Small intestine (tissue), 7 donors: ENCODE results near the gene WDR91. TPM values are rescaled to one million over a fixed set of nuclear protein-coding genes. Genes with fewer than 3 reads are reported as not detected.

Experiments
- DNase-seq, 2 donors: peaks; one replicate each; pipeline versions ENCODE4 v3.0.0 to v3.0.0-alpha.2; 2013
- FAIRE-seq: peaks from 2 replicates; lab custom pipeline; 2012; peaks lifted over from hg19 to GRCh38; lab: Jason Lieb, UNC
- H3K27ac ChIP-seq, 3 donors: one replicate each; pipeline ENCODE4 v1.5.1; 2013; ENCODE audit warnings: low read length in 2 of 3, mild to moderate bottlenecking in 2 of 3, control low read depth in 1 of 3, inconsistent platforms in 1 of 3, low read depth in 1 of 3, moderate library complexity in 1 of 3
- H3K27me3 ChIP-seq, 3 donors: one replicate each; pipeline ENCODE4 v1.6.1; 2013; ENCODE audit warnings: low read length in 3 of 3, inconsistent platforms in 1 of 3; ENCODE audit not compliant: control insufficient read depth in 3 of 3, insufficient read depth in 3 of 3
- H3K36me3 ChIP-seq, 3 donors: one replicate each; pipeline ENCODE4 v1.6.1; 2013; ENCODE audit warnings: low read length in 3 of 3, inconsistent platforms in 1 of 3, low read depth in 1 of 3, mild to moderate bottlenecking in 1 of 3, moderate library complexity in 1 of 3; ENCODE audit not compliant: control insufficient read depth in 3 of 3, insufficient read depth in 2 of 3
- H3K4me1 ChIP-seq, 3 donors: one replicate each; pipeline ENCODE4 v1.6.1; 2013; ENCODE audit warnings: low read length in 2 of 3, inconsistent platforms in 1 of 3, low read depth in 1 of 3, mild to moderate bottlenecking in 1 of 3, moderate library complexity in 1 of 3; ENCODE audit not compliant: control insufficient read depth in 3 of 3, insufficient read depth in 2 of 3
- H3K4me3 ChIP-seq, 3 donors: one replicate each; pipeline ENCODE4 v1.5.1; 2013; ENCODE audit warnings: low read length in 3 of 3, control low read depth in 1 of 3, inconsistent platforms in 1 of 3, low read depth in 1 of 3, mild to moderate bottlenecking in 1 of 3, moderate library complexity in 1 of 3
- H3K9me3 ChIP-seq, 2 donors: one replicate each; pipeline ENCODE4 v1.6.1; 2013; ENCODE audit warnings: low read depth in 1 of 2, low read length in 1 of 2; ENCODE audit not compliant: control insufficient read depth in 2 of 2, insufficient read depth in 1 of 2
- WGBS, 3 donors: extraction: QIAGEN DNeasy Blood & Tissue Kit; methylation state at CpG; one replicate each; pipeline ENCODE4 v1.1.7; 2013; 5-methylcytosine and 5-hydroxymethylcytosine counted together
- polyA plus RNA-seq, 4 donors: library from polyadenylated mRNA; stranded (reverse) in 3 of 4; unstranded in 1 of 4; fragments of 200-250 nt in 3 of 4; fragments of 120-200 nt in 1 of 4; gene quantifications; one replicate each; pipeline versions ENCODE4 v1.2.1 to v1.2.3, GENCODE V29; 2013
- donor health status: healthy with polysubstance abuse.
- donor health status: control.
- donor health status: control.
- donor health status: Bipolar disorder and iron deficiency.
- donor health status: healthy.

WDR91 gene
- polyA plus RNA-seq, 4 donors = 2.7 to 5.8 (median 4.5) TPM

GRCh38 chr7:135192914-135193536 is 18.3 kb downstream of the WDR91 start:
- peaks cover 5 to 49% (median 16%) of the 10 kb centered on the region in 3 donors for H3K36me3 ChIP-seq
- 89 to 95% (median 94%) methylated on average over 11 of the region's 11 CpGs for WGBS, 3 donors
- no peak for DNase-seq
- no peaks in the 10 kb centered on the region for H3K9me3 ChIP-seq
- H3K4me1 ChIP-seq = no peaks in the 10 kb centered on the region
- H3K27ac ChIP-seq = no peak overlapping the region
- FAIRE-seq = no peak
- H3K27me3 ChIP-seq = no peaks in the 10 kb centered on the region
- no peak overlapping the region for H3K4me3 ChIP-seq

GRCh38 chr7:135190703-135191102 is 20.6 kb downstream of the WDR91 start:
- no peak overlapping the region for H3K4me3 ChIP-seq
- H3K4me1 ChIP-seq = no peaks in the 10 kb centered on the region
- no peak overlapping the region for H3K27ac ChIP-seq
- H3K9me3 ChIP-seq = no peaks in the 10 kb centered on the region
- no peak for DNase-seq
- H3K27me3 ChIP-seq = no peaks in the 10 kb centered on the region
- no peak for FAIRE-seq
- peaks cover 12 to 41% (median 12%) of the 10 kb centered on the region in 3 donors for H3K36me3 ChIP-seq

- H3K36me3 ChIP-seq = peaks cover 12 to 45% (median 14%) of the 10 kb centered on the region in 3 donors
- H3K4me3 ChIP-seq = no peak overlapping the region
- DNase-seq = no peak
- 90 to 95% (median 94%) methylated on average over 4 of the region's 4 CpGs for WGBS, 3 donors
- H3K27me3 ChIP-seq = no peaks in the 10 kb centered on the region
- no peak for FAIRE-seq
- no peaks in the 10 kb centered on the region for H3K4me1 ChIP-seq
- H3K9me3 ChIP-seq = no peaks in the 10 kb centered on the region
- no peak overlapping the region for H3K27ac ChIP-seq
Measured at GRCh38 chr7:135189961-135190360, 21.4 kb downstream of the WDR91 start.

GRCh38 chr7:135189221-135189662 is 22.1 kb downstream of the WDR91 start:
- H3K36me3 ChIP-seq = peaks cover 12 to 43% (median 14%) of the 10 kb centered on the region in 3 donors
- H3K4me1 ChIP-seq = no peaks in the 10 kb centered on the region
- H3K4me3 ChIP-seq = no peak overlapping the region
- H3K9me3 ChIP-seq = peaks cover 0 to 3% of the 10 kb centered on the region in 2 donors
- 92 to 98% (median 94%) methylated on average over 6 of the region's 6 CpGs for WGBS, 3 donors
- no peak for DNase-seq
- no peak overlapping the region for H3K27ac ChIP-seq
- no peak for FAIRE-seq
- H3K27me3 ChIP-seq = no peaks in the 10 kb centered on the region

GRCh38 chr7:135188298-135188984 is 22.9 kb downstream of the WDR91 start:
- DNase-seq (no peak), FAIRE-seq (no peak)
- Histone ChIP-seq H3K27me3 (no peaks in the 10 kb centered on the region), H3K27ac (no peak overlapping the region), H3K36me3 (peaks cover 12 to 43% (median 14%) of the 10 kb centered on the region in 3 donors), H3K9me3 (peaks cover 0 to 6% of the 10 kb centered on the region in 2 donors), H3K4me3 (no peak overlapping the region), H3K4me1 (no peaks in the 10 kb centered on the region)
- 92 to 95% (median 94%) methylated on average over 12 of the region's 12 CpGs for WGBS, 3 donors

- Histone ChIP-seq H3K27me3 (no peaks in the 10 kb centered on the region), H3K4me3 (no peak overlapping the region), H3K4me1 (no peaks in the 10 kb centered on the region), H3K36me3 (peaks cover 12 to 39% (median 14%) of the 10 kb centered on the region in 3 donors), H3K27ac (no peak overlapping the region), H3K9me3 (peaks cover 3 to 22% of the 10 kb centered on the region in 2 donors)
- 85 to 89% (median 87%) methylated on average over 12 of the region's 12 CpGs for WGBS, 3 donors
- DNase-seq = no peak
- FAIRE-seq = no peak
Measured at GRCh38 chr7:135186841-135187253, 24.5 kb downstream of the WDR91 start.

GRCh38 chr7:135186261-135186540 is 25.1 kb downstream of the WDR91 start:
- Histone ChIP-seq H3K27me3 (no peaks in the 10 kb centered on the region), H3K4me3 (no peak overlapping the region), H3K27ac (no peak overlapping the region), H3K36me3 (peaks cover 12 to 40% (median 14%) of the 10 kb centered on the region in 3 donors), H3K4me1 (no peaks in the 10 kb centered on the region), H3K9me3 (peaks cover 3 to 27% of the 10 kb centered on the region in 2 donors)
- WGBS, 3 donors = 90 to 93% (median 93%) methylated on average over 3 of the region's 3 CpGs
- DNase-seq (no peak), FAIRE-seq (no peak)

- peaks cover 12 to 40% (median 14%) of the 10 kb centered on the region in 3 donors for H3K36me3 ChIP-seq
- no peak overlapping the region for H3K4me3 ChIP-seq
- FAIRE-seq (no peak), DNase-seq (no peak)
- H3K27ac ChIP-seq = no peak overlapping the region
- H3K9me3 ChIP-seq = peaks cover 3 to 32% of the 10 kb centered on the region in 2 donors
- no peaks in the 10 kb centered on the region for H3K4me1 ChIP-seq
- 86 to 91% (median 86%) methylated on average over 7 of the region's 7 CpGs for WGBS, 3 donors
- no peaks in the 10 kb centered on the region for H3K27me3 ChIP-seq
Measured at GRCh38 chr7:135185471-135186260, 25.7 kb downstream of the WDR91 start.
